MV-4-11 (cell line): ENCODE results near the gene SAPCD2.
A peak's percentile ranks its signal among the peaks of the same experiment; 100 is the strongest.

Experiments
- DNase-seq: peaks from one replicate; lab custom pipeline; 2025; lab: John Stamatoyannopoulos, UW

Gene SAPCD2

DNA sequence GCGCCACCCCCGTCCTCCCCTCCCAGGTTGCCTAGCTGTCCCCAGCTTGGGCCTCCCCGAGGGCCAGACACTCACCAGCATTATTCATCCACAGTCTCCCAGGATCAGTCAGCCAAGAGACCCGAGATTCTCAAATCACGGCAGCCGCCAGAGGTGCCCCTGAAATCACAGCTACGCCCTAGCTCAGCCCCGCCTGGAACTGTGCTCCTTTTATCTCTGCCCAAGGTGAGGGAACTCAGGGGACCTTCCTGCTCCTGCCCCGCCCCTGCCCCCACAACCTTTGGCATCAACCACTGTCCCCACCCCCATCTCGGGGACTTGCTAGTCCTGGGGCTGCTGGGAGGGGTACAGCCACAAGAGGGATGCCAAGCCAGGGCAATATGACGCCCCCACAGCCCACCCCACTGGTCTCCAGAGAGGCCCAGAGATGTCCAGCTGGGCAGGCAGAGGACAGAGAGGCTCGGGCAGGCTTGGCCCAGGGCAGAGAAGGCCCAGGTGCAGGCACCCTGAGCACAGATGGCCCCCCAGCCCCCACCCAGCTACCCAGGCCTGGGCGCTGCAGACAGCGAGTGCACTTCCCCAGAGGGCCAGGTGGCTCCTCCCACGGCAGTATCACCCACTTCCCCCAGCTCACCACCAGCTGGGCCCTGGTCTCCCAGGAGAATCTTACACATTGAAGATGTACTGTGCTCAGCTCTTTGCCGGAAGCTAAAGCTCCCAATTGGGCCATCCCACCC, 38.3 kb downstream of the SAPCD2 start, which contains the start of gene FUT7:
Gene FUT7 (minus strand): TSS at position 185 of the 737 bp plus-strand sequence. CDS start 97 bp downstream, at position 88.
- DNase-seq = peak; percentile 76

DNA sequence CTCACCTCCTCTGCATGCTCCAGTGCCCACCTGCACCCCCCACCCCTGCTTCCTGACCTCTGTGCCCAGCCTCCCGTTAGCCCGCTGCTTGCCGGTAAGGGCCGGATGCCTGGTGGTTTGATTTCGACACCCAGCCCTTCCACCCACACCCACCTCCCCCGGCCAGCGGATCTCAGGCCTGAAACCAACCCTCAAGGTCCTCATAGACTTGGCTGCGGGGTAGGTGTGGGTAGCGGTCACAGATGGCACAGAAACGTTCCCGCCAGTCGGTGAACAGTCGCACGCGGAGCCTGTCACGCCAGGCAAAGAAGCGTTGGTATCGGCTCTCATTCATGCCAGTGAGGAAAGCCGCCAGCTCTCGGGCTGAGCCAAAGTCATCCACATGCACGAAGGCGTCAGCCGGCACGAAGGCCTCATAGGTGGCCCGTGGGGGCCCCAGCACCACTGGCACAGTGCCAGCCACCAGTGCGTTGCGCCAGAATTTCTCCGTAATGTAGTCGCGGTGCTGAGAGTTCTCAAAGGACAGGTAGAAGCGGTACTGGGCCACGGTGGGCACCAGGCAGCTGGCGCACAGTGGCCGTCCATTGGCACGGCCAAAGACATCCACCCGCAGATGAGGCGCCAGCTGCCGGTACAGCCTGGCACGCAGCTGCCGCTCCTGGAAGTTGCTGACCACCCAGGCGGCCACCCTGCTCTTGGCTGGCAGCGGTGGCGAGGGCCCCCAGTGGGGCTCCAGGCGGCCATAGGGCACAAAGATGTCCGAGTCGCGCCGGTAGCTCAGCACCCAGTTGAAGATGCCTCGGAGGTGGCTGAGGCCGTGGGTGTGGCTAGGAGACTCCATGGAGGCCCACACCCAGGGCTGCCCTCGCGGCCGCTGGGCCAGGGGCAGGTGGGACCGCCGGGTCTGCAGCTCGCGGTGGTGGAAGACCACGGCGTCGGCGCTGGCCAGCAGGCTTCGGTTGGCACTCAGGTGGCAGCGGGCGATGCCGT, 39.5 kb downstream of the SAPCD2 start:
- peak; percentile 91 for DNase-seq

DNA sequence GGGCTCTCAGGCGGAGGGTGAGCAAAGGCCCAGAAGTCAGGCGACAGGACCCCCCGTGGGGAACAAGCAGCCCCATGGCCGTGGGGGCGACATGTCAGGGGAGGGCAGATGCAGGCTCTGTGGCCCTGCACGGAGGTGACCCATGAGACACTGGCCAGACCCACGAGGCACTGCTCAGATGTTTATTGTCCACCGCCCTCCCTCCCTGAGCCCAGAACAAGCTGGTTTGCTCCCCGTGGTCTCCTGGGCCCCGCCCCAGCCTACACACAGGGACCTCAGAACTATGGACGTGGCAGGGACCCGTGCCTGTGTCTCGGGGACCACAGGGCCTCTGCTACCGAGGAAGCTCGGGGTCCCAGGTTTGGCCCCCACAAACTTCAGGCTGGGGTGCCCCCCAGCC, 40.4 kb downstream of the SAPCD2 start:
- DNase-seq = peak; percentile 31

DNA sequence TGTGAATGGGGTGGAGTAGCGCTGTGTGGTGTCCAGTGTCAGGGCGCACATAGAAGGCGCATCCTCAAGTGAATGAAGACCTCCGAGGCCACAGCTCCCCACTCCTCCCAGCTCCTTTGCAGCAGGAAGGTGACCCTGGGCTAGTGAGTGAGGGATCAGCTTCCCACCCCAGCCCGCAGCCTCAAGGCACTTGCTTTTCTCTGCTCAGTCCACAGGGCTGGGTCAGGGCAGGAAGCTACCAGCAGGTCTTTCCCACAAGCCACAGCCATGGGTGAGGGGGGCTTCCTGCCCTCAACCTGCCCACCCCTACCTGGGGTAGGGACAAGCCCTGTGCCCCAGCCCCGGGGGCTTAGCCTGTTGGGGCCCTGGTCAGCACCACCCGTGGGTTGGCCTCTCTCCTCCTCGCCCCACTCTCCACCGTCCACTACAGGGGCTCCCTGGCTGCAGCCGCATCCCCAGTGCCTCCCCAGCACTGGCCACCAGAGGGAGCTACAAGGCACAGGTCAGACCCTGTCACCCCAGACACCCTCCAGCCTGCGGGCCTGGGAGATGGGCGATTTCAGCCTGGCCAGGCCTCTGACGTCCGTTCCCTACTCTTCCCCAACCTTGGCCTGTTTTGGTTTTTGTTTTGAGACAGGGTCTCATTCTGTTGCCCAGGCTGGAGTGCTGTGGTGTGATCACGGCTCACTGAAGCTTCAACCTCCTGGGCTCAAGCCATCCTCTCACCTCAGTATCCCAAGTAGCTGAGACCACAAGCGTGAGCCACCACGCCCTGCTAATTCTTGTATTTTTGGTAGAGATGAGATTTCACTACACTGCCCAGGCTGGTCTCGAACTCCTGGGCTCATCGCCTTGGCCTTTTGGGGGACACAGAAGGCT, 41.1 kb downstream of the SAPCD2 start:
- DNase-seq = peak; percentile 79

DNA sequence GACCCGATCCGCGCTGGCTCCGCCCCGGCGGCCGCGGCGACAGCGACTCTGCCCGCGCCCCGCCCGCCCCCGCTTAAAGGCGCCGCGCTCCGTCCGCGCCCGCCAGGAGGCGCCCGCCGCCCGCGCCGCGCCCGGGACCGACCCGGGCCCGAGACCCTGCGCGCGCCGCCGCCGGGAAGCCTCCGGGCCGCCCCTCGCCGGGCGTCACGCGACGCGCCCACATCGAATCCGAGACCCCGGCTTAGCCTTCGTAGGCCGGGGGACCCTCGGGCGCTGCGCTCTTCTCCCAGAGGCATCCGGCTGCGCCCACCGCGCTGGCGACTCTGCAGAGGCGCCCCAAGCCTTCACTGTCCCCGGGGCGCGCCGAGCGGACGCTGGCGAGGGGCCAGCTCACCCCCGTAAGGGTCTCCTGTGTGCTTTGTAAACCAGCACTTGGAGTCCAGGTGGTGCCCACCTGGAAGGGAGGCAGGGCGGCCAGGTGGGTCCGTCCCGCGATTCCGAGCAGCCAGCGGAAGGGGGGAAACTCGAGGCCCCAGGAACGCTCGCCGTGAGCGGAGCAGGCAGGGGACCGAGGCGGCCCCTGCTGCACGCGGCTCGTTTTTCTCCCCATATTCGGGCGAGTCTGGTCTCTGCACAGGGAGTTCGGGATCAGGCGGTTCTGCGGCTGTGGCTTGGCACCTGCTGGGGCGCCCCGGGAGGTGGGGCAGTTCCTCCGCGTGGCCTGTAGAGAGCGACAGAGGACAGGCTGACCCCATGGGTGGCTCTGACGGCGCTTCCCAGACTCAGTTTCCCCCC, 41.9 kb downstream of the SAPCD2 start:
- DNase-seq = peak; percentile 69

DNA sequence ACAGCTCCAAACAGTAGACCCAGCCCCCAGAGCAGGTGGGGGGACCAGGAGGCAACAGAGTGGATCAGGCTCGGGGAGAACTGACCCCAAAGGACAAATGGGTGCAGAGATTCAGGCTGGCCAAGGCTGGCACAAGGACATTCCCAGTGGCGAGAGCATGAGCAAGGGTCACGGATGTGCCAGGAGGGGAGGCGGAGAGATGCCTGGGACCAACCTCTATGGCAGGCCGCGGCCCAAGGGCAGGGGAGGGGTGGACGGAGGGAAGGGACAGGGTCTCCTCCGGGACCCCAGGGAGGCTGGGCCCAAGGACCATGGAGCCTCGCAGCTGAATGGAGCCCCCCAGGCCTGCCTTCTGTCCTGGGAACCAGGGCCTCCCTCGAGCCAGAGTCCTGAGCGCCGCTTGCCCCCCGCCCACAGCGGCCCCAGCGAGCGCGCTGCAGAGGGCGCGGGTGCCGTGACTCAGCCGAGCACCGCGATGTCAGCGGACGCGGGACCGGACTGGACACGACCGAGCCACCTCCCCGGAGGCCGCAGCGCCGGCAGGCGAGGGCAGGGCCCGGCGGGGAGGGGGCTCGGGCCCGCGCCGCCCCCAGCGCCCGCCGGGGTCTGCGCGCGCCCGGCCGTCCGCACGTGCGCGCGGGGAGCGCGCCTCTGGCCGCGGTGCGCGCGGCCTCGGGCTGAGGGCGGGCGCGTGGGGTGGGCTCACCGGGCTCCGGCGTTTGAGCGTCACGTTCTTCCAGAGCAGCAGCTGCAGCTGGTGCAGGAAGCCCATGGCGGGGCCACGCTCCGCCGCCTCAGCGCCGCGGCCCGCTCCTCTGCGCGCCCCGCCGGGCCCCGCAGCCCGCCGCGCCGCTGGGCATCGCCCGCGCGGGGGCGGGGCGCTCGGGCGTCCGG, 42.7 kb downstream of the SAPCD2 start, which contains the start of gene ABCA2:
Gene ABCA2 (minus strand): TSS at position 869 of the 894 bp plus-strand sequence. CDS start 97 bp downstream, at position 772.
- no peak for DNase-seq

DNA sequence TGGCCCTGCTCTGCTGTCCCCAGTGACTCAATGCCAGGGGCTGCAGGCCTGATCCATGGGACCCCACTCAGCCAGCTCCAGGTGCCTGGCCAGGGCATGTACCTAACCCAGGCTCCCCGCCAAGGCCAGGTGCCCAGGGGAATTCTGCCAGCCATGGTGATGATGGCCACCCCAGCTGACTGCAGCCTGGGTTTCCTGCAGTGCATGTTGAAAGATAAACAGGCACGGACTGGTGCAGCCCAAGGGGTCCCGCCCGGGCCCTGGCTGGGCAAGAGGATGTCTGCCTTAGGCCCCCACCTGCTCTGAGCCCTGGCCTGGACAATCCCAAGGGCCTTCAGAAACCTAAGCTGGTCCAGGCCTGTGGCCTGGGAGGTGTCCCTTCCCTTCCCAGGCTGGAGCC, 43.5 kb downstream of the SAPCD2 start:
- no peak for DNase-seq

DNA sequence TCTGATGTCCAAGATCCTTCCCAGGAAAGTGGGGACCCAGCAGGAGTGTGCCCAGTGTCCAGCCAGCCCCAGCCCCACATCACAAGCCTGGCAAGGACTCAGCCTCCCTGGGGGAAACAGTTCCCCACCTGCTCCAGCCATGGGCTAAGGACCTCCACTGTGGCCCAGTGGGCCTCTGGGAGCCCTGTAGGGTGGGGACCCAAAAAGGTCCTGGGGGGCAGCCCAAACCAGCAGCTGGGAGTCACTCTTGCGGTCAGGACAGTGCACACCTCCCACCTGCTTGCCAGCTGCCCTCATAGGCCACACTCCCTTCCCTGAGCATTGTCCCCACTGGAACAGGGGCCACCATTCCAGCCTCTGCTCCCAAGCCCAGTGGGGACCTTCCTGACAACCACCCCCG, 44.0 kb downstream of the SAPCD2 start:
- no peak for DNase-seq

DNA sequence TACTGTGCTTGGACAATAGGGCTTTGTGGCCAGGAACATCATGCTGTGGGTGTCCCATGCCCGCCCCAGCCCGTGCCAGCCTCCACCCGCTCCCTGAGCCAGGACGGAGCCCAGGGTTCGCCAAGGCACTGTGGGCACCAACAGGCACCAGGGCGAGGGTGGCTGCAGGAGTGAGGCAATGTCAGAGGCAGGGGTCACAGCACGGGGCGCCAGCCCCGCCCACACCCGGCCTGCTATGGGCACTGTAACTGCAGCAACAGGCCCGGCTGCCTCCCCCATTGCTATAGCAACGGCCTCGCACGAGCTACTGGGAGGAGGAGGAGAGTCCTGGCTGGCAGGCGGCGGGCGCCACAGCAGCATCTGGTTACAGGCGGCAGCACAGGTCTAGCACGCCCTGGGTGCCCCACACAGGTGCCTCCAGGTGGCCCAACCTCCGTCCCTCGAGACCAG, 44.8 kb downstream of the SAPCD2 start:
- DNase-seq = peak; percentile 18

DNA sequence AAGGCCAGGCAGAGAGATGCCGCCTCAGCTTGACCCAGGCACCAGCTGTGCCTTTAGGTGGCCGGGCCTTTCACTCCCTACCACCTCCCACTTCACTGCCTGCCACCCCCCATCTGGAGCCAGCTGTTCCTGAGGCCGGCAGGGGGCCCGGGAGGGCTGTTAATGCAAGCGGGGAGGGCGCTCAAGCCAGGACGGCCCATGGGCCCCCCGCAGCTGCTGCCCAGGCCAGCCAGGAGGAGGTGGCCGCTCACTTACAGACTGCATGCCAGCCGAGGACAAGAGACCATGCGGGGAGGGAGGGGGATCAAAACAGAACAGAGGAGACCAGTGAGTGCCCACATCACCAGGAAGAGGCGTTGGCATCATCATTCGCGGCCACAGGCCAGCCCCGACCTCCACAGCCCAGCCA, 46.8 kb downstream of the SAPCD2 start:
- DNase-seq = no peak

DNA sequence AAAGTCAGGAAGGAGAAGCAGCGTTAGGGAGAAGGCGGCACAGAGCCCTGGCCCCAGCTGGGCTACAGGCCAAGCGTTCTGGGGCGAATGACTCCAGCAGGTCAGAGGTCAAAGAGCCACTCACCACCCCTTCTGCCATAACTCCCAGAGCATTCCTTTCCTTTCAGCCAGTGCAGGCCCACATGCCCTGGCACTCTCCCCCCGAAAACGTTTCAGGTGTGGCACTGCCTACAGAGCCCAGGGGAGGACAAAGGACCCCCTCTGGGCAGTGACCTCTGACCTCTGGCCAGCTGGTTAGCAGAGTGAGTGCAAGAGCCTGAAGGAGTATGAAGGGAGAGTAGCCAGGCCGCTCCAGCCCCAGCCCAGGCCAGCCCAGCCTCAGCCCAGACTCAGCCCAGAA, 47.2 kb downstream of the SAPCD2 start:
- no peak for DNase-seq

DNA sequence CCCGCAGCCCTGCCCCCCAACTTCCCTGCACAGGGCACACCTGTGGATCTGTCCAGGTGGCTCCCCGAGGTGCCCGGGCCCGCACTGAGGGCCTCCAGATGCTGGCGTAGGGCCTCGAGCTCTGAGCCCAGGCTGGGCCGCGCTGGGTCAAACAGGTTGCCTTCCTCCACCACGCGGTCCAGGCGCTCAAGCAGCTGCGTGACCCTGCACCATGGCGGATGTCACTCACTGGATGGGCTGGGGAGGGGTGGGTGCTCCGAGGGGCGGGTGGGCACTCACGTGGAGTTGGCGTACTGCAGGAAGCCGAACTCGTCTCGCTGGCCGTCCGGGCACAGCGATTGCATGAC, 47.7 kb downstream of the SAPCD2 start:
- DNase-seq = no peak

DNA sequence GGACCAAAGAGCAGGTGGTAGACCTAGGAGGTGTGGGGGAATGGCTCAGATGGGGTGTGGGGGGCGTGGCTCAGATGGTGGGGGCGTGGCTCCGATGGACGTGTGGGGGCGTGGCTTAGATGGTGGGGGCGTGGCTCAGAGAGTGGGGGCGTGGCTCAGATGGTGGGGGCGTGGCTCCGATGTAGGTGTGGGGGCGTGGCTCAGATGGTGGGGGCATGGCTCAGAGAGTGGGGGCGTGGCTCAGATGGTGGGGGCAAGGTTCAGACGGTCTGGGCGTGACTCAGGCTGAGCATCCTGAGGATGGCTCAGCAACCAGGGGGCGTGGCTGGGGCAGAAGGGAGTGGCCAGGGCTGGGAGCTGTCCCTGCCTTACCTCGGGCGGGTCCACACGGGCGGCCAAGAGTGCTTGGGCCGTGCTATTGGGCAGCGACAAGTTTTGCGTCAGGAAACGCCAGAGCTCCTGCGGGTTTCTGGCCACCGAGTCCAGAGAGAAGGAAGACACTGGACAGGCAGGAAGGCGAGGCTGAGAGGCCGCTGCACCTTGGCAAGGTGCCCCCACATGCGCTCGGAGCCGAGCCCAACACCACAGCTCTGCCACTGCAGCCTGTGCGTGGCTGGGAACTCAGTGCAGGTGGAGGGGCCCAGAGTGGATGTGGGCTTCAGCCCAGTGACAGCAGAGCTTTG, 48.2 kb downstream of the SAPCD2 start:
- peak; percentile 85 for DNase-seq

DNA sequence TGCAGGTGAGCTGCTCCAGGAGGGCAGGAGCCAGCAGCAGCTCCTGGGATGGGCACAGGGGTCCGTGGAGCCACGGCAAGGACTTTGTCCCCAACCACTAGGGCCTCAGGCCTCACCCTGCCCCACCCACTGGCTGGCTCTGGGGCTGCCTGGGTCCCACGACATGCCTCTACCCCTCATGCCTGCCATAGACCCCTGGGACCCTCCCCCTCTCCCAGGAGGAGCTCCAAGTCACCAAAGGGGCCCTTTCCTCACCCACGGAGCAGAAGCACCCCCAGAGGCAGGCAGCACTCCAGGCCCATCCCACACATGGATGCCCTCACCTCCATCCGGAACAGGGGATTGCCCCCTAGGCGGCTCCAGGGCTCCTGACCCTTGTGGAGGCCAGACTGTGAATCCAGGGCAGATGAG, 48.8 kb downstream of the SAPCD2 start:
- DNase-seq = no peak

DNA sequence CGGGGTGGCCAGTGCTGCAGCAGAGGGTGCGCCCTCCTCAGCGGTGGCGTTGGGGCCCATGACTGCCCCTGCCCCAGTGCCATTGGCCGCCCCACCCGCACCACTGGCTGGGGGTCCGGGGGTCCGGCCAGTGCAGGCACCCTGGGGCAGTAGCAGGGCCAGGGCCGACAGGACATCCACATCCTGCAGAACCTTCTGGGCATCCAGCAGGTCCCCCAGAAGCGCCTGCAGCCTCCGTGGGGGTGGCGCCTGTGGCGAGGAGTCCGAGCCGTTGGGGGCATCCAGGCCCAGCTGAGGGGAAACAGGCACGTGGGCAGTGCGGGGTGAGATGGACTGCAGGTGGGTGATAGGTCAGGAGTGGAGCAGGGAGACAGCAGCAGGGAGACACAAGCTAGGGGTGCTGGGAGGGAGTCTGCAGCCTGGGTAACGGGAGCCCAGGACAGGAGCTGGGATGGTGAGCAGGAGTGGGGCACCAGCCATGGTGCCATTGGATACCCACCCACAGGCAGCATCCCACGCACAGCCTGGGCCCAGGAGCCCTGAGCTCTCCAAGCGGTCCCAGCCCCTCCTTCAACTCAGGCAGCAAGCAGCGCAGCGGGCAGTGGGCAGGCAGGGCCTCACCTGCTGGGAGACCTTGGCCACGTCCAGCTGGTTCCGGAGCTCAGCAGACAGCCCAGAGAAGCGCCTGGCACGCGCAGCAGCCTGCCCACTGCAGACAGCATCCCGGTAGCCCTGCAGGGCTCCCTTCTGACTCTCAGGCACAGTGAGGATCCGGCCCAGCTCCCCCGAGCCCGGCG, 49.4 kb downstream of the SAPCD2 start:
- no peak for DNase-seq

DNA sequence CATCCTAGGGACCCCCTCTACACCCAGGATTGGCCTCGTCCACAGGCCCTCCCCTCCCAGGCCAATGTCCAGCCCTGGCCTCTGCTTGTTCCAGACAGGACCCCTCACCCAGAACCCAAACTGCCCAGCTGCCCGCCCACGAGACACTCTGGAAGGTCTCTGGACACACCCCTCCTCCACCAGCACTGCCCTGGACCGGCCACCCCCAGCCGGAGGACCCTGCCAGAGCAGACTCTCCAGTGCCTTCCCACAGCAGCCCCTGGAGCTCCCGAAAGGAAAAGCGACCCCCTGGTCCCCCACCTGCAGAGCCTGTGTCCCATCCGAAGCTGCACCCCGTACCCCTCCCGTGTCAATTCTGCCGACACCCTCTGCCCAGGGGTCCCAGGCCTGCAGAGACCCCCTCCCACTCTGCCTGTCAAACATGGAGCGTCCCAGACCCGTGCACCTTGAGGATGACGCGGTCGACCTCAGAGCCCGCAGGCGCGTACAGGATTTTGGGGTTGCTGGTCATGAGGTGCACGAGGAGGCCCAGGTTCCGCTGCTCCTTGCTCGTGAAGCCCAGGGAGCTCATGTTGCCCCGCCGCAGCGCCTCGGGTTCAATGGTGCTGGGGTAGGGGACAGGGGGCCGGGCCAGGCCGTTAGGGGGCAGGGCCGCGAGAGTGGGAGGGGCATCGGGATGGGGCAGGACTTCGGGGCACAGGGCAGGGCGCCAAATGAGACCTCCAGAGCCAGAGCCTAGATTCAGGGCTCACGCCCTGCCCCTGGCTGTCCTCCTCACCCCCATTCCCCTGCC, 50.3 kb downstream of the SAPCD2 start:
- DNase-seq = no peak

DNA sequence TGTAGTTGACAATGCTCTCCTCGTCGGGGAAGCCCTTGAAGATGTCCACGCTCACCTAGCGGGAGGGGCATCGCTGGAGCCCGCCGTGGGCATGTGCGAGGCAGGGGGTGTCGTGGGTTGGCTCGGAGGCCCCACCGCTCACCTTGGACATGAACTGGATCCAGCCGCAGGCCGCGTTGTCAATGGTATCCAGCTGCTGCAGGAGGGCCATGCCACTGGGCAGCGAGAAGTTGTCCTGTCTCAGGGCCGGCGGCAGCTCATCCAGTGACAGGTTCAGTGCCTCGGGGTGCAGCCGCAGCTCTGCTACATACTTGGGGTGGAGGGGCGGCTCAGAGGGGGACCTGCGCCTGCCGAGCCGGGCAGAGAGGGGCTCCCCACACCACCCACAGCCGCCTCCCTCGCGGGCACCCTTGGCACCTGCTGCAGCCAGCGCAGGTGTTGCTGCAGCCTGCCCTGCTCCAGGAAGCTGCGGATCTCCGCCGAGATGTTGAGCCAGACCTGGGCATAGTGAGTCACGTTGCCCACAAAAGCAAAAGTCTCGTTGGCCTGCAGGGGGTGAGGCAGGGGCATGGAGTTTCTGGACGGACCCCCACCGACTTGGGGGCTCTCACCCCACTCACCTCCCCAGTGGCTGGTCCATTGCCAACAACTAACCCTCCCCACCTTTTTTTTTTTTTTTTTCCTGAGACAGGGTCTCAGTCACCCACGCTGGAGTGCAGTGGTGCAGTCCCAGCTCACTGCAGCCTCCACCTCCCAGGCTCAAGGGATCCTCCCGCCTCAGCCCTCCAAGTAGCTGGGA, 51.4 kb downstream of the SAPCD2 start:
- no peak for DNase-seq
